Middle frontal gyrus (tissue), 1 donor: ENCODE data around the gene METTL13.

ENCODE experiments used
- DNase-seq: peaks from one replicate; pipeline ENCODE4 v3.0.0-alpha.2; 2015; ENCODE audit warnings: low spot score; ENCODE audit errors: extremely low spot score

The METTL13 gene

DNA sequence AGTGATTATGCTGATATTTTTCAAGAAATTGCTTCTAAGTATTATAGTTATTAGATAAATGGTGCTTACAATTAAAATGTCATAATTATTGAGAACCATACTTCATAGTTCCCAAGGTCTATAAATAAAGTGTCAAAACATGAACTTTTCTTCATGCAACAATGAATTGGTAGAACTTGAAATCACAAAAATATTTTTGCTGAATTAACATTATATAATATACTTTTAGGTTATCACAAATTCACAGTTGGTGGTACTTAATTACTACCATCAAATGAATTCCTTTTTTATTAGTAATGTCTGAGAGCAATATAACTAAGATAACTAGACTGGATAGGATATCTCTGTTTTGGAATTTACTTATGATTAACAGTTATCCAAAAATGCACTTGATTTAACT lies 64.5 kb downstream of the METTL13 start:
- no peak for DNase-seq
